Measurements from ENCODE around the gene RASSF9.

The RASSF9 gene

DNA sequence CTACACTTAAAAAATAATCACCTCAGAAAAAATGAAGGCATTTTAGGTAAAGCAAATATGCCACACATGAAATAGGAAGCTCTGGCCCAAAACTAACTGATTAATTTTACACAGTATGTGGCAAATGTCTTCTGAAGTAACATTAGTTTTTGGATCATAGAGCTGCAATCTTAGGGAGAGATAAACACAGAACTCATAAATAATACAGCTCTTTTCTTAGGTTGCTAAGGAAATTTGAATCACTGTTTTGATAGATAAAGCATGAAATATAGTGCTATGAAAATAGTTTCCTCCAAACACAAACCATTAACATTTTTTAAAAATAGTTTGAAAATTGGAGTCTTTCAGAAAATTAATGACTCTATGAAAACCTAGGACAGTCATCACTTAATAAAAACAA, 15.0 kb downstream of the RASSF9 start:
- TF ChIP-seq, protein P1, sequence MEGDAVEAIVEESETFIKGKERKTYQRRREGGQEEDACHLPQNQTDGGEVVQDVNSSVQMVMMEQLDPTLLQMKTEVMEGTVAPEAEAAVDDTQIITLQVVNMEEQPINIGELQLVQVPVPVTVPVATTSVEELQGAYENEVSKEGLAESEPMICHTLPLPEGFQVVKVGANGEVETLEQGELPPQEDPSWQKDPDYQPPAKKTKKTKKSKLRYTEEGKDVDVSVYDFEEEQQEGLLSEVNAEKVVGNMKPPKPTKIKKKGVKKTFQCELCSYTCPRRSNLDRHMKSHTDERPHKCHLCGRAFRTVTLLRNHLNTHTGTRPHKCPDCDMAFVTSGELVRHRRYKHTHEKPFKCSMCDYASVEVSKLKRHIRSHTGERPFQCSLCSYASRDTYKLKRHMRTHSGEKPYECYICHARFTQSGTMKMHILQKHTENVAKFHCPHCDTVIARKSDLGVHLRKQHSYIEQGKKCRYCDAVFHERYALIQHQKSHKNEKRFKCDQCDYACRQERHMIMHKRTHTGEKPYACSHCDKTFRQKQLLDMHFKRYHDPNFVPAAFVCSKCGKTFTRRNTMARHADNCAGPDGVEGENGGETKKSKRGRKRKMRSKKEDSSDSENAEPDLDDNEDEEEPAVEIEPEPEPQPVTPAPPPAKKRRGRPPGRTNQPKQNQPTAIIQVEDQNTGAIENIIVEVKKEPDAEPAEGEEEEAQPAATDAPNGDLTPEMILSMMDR (IDR thresholded peaks at IDR 0.05; ENCODE audit: low read depth, low read length), result no peak
- DNase-seq (ENCODE audit: extremely low read depth, low read depth), result no peak

DNA sequence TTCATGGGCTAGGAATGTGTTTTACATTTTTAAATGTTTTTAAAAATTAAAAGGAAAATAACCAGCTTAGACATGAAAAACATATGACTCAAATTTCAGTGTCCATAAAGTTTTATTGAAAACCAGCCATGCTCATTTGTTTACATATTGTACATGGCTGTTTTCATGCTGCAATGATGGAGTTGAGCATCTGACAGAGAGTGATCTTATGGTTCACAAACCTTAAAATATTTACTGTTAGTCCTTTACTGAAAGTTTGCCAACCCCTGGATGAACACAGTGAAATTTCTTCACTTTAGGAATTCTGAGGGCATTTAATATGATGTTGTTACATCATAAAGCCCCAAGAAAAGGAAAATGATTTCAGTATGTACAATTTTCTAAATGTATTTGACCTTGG, 16.1 kb downstream of the RASSF9 start:
- no peak for DNase-seq (ENCODE audit: extremely low read depth, low read depth)
- TF ChIP-seq, protein P1 (IDR thresholded peaks at IDR 0.05; ENCODE audit: low read depth, low read length), result no peak

DNA sequence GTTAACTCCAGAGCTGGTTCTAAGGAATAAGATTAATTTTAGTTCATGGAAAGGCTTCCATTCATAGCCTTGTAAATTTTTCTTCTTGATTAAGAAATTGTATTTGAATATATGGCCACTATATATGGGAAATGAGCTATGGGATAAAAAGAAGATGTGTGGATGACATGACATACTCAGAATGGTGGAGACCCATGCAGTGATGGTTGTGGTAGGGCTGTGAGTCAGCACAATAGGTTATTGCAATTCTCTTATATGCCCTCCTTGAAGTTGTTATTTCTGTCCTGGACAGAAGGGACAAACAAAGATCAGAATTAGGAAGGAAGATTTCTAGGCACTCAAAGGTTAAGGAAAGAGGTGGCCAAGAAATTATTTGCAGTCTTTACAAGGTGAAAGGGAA, 21.5 kb downstream of the RASSF9 start:
- TF ChIP-seq, protein P1 (IDR thresholded peaks at IDR 0.05; ENCODE audit: low read depth, low read length), result no peak
- DNase-seq (ENCODE audit: extremely low read depth, low read depth), result no peak

DNA sequence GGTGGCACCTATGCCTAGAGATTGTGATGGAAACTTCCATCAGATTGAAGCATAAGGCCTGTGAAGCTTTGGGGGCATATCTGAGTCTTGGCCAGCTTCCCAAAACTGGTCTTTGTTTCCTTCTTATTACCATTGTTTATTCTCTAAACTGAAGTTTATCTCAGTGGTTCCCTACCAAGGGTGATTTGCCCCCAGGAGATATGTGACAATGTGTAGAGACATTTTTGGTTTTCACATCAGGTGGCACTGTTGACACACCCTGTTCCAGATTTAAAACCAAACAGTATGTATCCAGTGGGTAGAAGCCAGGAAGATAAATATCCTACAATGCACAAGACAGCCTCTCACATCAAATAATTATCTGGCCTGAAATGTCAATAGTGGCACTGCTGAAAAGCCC, 22.1 kb downstream of the RASSF9 start:
- TF ChIP-seq, protein P1 (IDR thresholded peaks at IDR 0.05; ENCODE audit: low read depth, low read length), result no peak
- no peak for DNase-seq (ENCODE audit: extremely low read depth, low read depth)

DNA sequence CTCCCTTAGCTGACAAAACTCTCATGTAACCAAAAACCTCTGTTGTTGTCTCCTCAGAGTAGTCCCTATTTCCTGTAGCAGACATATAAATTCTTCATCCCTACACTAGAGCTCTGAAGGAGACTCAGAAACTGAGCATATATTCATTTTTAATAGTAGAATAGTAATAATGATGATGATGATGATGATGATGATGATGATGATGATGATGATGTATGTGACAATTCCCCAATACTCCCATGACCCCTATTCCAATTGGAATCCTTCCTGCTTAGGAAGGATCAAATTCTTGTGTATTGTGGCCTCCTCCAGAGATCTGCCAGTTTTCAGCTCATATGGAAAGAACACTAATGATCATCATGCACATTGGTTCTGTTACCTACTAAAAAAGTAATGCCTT, 26.7 kb downstream of the RASSF9 start:
- DNase-seq (ENCODE audit: extremely low read depth, low read depth), result no peak
- TF ChIP-seq, protein P1 (IDR thresholded peaks at IDR 0.05; ENCODE audit: low read depth, low read length), result no peak

DNA sequence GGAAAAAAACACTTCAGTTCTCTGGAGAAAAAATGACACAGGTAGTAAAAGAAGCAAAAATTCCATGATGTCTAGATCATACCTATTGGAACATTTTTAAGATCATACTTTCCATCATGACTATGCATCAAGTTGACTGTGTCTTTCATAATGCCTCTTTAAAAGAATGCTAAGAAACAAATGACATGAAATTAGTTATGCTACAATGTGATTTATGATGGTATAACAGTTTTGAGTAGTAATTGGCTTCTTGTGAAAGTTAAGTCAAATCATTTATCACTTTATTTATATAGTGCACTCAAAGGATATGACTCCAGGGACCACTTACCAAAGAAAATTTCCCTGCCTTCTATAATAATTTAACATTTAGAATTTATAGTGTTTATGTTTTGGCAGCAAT, 28.5 kb downstream of the RASSF9 start:
- DNase-seq (ENCODE audit: extremely low read depth, low read depth), result no peak

DNA sequence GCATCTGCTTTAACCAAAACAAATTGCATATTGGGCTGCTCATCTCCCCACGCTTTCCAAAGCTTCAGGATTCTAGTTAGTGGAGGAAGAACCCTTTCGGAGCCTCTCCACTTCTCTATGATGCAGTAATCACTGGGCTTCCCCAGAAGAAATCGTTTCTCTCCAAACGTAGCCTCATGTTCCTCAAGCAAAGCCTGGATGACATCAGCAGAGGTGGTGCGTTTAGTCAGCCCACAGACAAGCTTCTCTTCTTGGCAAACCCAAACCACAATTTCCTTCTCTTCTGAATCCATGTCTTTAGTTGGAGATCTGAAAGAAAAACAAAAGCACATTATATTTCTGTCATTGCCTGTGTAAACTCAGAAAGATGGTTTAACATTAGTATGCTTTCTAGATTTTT, 30.6 kb downstream of the RASSF9 start:
- TF ChIP-seq, protein P1 (IDR thresholded peaks at IDR 0.05; ENCODE audit: low read depth, low read length), result no peak
- no peak for DNase-seq (ENCODE audit: extremely low read depth, low read depth)

More for the DNA sequence above, 28.5 kb downstream of the RASSF9 start:
- TF ChIP-seq, protein P1 (IDR thresholded peaks at IDR 0.05; ENCODE audit: low read depth, low read length), result no peak

Data from AG09319 (cell line).